Right hindlimb (tissue), 1 donor: ENCODE measurements around the gene DNAJC1.

ENCODE experiments used
- DNase-seq: peaks from one replicate; pipeline ENCODE4 v3.0.0-alpha.2; 2018

The DNAJC1 gene

GRCh38 chr10:22006379-22006884, 2.9 kb upstream of the DNAJC1 start:
- DNase-seq = no peak

DNA sequence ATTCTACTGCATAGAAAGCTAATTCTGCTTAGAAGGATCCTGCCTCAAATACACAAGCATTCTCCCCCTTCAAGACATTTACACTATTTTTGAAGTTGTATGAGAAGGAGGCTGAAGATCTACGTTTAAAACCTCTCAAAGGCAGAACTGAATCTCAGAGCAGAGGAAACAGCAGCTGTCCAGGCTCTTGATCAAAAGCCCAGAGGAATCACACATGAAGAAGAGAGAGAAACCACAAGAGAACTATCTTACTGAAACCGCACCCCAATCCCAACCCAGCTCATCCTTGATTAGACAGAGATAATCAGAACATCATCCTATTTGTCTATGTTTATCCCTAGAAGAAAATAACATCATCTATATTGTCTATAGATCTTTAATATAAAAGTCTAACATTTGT, 2.2 kb upstream of the DNAJC1 start:
- DNase-seq = no peak

DNA sequence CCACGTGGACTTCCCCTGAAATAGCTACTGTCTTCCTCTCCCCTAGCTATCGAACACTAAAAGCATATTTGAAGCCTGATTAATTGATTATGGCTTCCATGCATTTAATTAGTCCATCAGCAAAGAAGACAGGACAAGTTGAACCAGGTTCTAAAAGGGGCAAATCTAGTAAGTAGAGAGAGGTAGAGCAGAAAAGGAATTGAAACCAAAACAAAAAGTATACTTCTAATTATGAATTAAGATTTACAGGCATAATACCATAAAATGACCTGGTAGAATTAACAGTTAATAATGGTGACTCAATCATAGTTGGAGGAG, 393 bp upstream of the DNAJC1 start:
- no peak for DNase-seq

DNA sequence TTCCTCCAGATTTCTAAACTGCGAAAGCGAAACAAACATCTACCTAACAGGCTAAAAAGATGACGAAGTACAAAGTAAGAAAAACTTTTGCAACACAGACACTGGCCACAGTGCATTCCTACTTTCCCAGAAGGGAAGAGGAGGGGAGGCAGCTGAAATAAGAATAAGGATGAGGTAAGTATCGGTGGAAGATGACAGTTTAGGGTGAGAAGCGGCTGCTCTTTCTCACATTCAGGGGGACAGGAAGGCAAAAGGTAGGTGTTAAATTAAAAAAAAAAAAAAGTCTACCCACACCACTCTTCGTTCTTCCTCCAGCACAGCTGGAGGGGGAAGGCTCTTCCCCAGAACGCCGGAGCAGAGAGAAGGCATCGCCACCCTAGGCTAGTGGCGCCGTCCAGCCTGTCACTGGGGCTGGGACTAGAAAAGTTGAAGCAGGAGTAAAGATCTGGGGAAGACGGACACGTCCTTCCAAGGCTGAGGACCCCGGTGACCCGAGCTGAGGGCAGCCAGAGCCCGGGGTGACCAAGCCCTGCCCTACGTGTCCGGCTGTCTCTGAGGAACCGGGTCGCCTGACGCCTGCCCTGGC, 846 bp downstream of the DNAJC1 start:
- DNase-seq = no peak

GRCh38 chr10:21995557-21995956, 8.0 kb downstream of the DNAJC1 start:
- DNase-seq = no peak

- DNase-seq = no peak
Measured at GRCh38 chr10:21993360-21994001, 10.0 kb downstream of the DNAJC1 start.

DNA sequence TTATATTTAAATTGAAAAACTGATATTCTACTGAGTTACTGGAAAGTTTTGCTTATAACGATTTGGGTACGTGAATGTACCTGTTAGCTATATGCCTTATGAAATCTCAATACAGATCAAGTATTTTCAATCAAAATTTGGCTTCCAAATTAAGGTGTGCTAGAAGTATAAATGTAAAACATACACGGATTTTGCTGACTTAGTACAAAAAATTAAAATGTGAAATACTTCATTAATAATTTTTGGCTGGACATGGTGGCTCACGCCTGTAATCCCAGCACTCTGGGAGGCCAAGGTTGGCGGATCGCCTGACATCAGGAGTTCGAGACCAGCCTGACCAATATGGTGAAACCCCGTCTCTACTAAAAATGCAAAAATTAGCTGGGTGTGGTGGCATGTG, 11.7 kb downstream of the DNAJC1 start:
- DNase-seq = no peak

DNA sequence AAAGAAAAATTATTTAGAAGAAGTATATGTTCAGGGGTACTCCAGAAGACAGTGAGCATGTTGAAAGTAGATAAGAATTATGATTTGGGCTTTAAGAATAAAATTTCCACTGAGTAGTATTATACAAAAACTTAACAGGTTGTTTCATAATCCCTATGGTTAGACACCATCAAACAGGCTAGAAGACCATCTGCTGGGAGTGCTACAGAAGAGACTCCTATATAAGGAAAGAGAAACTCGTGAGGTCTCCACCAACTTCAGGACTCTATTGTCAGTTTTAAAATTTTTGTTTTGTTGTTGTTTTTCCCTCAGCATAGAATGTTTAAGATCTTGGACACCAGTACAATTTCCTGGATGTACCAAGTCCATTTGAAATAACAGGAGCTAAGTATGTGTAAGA, 13.1 kb downstream of the DNAJC1 start:
- no peak for DNase-seq

GRCh38 chr10:21989453-21990154, 13.9 kb downstream of the DNAJC1 start:
- no peak for DNase-seq

GRCh38 chr10:21985541-21985940, 18.0 kb downstream of the DNAJC1 start:
- DNase-seq = no peak

GRCh38 chr10:21981118-21981517, 22.4 kb downstream of the DNAJC1 start:
- DNase-seq = no peak

DNA sequence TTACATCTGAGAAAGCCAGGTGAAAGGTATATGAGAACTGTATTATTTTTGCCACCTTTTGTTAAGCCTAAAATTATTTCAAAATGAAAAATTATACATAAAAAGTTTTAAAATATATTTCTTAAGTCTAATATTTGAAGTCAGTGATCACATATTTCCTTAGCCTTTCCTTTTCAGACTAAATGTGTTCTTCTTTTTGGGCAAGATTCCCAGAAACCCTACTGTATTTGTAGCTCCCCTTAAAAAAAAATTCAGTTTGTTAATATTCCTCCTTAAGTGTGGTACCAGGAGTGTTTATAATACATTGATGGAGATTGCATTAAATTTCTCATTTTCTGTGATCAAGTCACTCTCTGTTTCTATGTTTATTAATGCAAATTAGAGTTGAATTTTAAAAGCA, 22.8 kb downstream of the DNAJC1 start:
- no peak for DNase-seq

GRCh38 chr10:21978191-21978862, 25.2 kb downstream of the DNAJC1 start:
- DNase-seq = no peak

DNA sequence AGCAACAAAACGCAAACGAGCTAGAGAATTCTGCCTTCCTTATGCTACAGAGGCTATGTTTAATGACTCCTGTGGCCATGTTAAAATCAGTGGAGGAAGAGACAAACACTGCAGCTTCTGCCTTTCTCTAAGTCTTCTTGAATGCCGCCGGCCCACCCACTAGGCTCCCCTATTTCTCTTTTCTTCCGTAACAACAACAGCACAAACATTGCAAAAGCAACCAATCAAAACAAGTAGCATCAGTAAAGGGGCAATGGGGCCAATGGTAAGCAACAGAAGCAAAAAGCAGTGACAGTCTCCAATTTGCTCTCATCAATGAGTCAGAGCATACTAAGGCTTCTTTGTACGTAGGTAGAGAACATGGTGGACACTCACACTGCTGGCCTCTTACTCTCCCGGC, 26.8 kb downstream of the DNAJC1 start:
- no peak for DNase-seq

GRCh38 chr10:21976280-21976679, 27.2 kb downstream of the DNAJC1 start:
- DNase-seq = no peak

DNA sequence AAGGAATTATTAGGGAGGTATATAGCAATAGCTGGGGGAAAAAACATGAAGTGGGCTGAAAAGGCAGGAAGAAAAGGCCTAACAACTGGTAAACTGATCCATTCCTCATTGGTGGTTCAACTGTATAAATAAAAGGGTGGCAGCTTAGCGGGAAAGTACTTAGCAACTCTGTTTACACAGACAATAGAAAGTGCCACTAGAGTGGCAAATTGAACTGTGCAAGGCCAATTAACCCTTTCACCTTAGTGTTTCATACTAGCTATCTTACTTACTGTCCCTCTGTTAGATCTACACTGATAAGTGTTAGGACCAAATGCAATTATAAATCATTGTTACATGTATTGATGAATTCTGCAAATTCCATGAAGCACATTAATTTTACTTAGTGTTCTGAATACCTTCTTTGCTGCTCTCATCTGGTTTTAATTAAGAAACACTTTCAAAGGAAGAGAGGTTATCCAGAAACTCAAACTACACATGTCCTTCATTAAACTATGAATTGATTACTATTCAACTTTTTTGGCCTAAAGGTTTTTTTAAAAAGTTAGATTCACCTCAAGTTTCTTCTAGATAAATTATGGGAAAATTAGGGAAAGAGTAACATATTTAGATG, 28.0 kb downstream of the DNAJC1 start:
- no peak for DNase-seq

- DNase-seq = no peak
Measured at GRCh38 chr10:21972584-21972983, 30.9 kb downstream of the DNAJC1 start.

DNA sequence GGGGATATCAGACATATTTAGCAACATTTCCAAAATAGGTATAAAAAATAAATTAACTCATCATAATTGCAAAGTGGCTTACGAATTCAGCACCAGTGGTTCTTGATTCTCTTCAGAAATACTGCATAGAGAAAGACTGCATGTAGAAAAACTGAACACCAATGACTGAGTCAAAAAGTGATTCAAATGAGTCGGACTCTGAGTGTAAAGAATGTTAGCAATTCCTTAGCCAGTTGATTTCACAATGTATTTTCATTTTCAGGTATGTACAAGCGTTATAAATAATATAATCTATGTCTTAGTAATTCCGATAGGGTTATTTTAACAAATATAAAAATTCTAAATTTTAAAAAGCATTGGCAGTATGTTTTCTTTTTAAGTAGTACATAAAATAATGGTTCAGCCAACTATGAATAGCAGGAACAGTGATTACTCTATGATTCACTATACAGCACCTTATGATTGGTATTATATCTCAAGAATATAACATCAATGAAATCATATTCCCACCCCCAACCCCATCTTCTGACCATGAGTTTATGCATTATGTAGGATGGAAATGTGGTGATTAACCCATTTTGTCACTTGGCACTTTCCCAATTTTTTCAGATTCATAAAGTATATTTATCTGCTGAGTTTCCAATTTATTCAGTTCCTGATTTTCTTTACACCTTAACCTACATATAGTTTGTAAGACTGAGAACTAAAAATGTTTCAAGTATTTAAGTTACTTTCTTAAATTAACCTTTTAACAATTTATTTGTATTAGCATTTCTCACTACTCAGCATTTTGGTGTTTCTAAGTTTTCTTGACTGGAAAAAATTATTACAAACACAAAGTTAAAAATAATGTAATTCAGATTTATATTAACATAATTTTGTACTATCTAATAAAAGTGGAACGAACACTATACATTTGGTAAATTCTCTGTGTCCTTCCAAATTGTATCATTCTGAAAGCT, 33.9 kb downstream of the DNAJC1 start:
- no peak for DNase-seq

- DNase-seq = no peak
Measured at GRCh38 chr10:21964983-21965665, 38.4 kb downstream of the DNAJC1 start.

DNA sequence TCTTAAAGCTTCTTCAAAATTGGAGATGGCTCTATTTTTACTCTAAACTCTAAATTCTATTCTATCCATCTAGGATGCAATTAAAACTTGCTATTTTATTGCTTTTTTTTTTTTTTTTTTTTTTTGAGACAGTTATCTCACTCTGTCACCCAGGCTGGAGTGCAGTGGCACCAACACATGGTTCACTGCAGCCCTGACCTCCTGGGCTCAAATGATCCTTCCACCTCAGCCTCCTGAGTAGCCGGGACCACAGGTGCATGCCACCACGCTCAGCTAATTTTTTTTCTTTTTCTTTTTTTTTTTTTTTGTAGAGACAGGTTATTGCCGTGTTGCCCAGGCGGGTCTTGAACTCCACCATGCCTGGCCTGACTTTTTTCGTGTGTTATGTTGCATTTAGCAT, 41.2 kb downstream of the DNAJC1 start:
- DNase-seq = no peak

DNA sequence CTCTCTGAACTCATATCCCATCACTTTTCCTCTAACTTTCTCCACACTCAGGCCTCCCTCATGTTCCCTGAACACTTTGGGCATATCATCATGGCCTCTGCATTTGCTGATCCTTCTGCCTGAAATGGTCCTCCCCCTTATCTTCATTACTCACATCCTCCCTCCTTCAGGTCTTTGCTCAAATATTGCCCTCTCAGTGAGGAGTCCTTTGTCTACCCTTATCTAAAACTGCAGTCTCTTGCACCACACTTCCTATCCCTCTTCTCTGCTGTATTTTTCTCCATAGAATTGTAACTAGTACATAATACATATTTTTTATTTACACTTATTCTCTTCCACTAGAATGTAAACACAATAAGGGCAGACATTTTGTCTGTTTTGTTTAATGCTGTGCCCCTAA, 41.7 kb downstream of the DNAJC1 start:
- no peak for DNase-seq

DNA sequence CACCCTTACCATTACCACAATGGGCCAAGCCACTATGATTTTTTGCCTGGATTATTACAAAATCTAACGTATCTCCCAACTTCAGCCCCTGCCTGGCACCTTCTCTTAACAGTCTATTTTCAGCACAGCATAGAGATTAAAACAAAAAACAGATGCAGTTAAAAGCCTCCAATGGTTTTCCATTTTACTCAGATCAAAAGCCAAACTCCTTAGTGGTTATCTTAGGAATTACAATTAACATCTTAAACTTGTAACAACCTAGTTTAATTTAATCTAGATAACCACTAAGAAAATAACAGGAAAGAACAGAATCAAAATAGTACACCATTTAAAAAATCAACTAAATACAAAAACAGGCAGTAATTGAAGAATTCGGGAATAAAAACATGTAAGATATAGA, 43.5 kb downstream of the DNAJC1 start:
- no peak for DNase-seq
